HEK293 (cell line): Measurements from ENCODE around the gene RPS27.

ENCODE experiments used
- GLIS2 ChIP-seq: fragments of 450-650 bp; formaldehyde crosslinking; IDR thresholded peaks from 2 replicates; pipeline ENCODE4 v1.5.1; 2016; ENCODE audit warnings: missing biosample characterization, missing genetic modification characterization
- KLF9 ChIP-seq: fragments of 450-650 bp; formaldehyde crosslinking; IDR thresholded peaks from 2 replicates; pipeline ENCODE4 v1.5.1; 2016; ENCODE audit warnings: missing biosample characterization, missing genetic modification characterization, low read depth
- SETDB1 ChIP-seq: IDR thresholded peaks from one replicate; pipeline ENCODE4 v1.6.1; 2017; ENCODE audit warnings: mild to moderate bottlenecking, low read length, moderate library complexity, mixed read lengths; ENCODE audit not compliant: insufficient read length
- SP2 ChIP-seq: fragments of 450-650 bp; formaldehyde crosslinking; IDR thresholded peaks from 2 replicates; pipeline ENCODE4 v1.5.1; 2016; ENCODE audit warnings: missing biosample characterization, missing genetic modification characterization
- WT1 ChIP-seq: fragments of 450-650 bp; formaldehyde crosslinking; IDR thresholded peaks from 2 replicates; pipeline ENCODE4 v1.5.1; 2016; ENCODE audit warnings: missing biosample characterization, missing genetic modification characterization
- ZBTB20 ChIP-seq: fragments of 450-650 bp; formaldehyde crosslinking; IDR thresholded peaks from 2 replicates; pipeline ENCODE4 v1.5.1; 2016; ENCODE audit warnings: missing biosample characterization, missing genetic modification characterization
- ZBTB48 ChIP-seq: fragments of 450-650 bp; formaldehyde crosslinking; IDR thresholded peaks from 2 replicates; pipeline ENCODE4 v1.5.1; 2016; ENCODE audit warnings: missing biosample characterization, missing genetic modification characterization
- ZNF140 ChIP-seq: fragments of 450-650 bp; formaldehyde crosslinking; IDR thresholded peaks from 2 replicates; pipeline ENCODE4 v1.5.1; 2016; ENCODE audit warnings: missing biosample characterization, missing genetic modification characterization
- ZNF157 ChIP-seq: fragments of 450-650 bp; formaldehyde crosslinking; IDR thresholded peaks from 2 replicates; pipeline ENCODE4 v1.5.1; 2016; ENCODE audit warnings: missing biosample characterization, missing genetic modification characterization
- ZNF174 ChIP-seq: fragments of 450-650 bp; formaldehyde crosslinking; IDR thresholded peaks from 2 replicates; pipeline ENCODE4 v1.5.0; 2017; ENCODE audit warnings: missing biosample characterization, mild to moderate bottlenecking, missing genetic modification characterization
- ZNF175 ChIP-seq: fragments of 450-650 bp; formaldehyde crosslinking; IDR thresholded peaks from 2 replicates; pipeline ENCODE4 v1.5.1; 2016; ENCODE audit warnings: missing biosample characterization, missing genetic modification characterization
- ZNF221 ChIP-seq: fragments of 450-650 bp; formaldehyde crosslinking; IDR thresholded peaks from 2 replicates; pipeline ENCODE4 v1.5.1; 2017; ENCODE audit warnings: missing biosample characterization, missing genetic modification characterization, borderline replicate concordance
- ZNF266 ChIP-seq: fragments of 450-650 bp; formaldehyde crosslinking; IDR thresholded peaks from 2 replicates; pipeline ENCODE4 v1.5.1; 2016; ENCODE audit warnings: missing biosample characterization, missing genetic modification characterization, low read depth
- ZNF324 ChIP-seq: fragments of 450-650 bp; formaldehyde crosslinking; IDR thresholded peaks from 2 replicates; pipeline ENCODE4 v1.5.1; 2016; ENCODE audit warnings: missing biosample characterization, missing genetic modification characterization
- ZNF366 ChIP-seq: fragments of 450-650 bp; formaldehyde crosslinking; conservative IDR thresholded peaks from 2 replicates; pipeline ENCODE4 v1.5.1; 2016; ENCODE audit warnings: missing biosample characterization, missing genetic modification characterization
- ZNF394 ChIP-seq: fragments of 450-650 bp; formaldehyde crosslinking; IDR thresholded peaks from 2 replicates; pipeline ENCODE4 v1.5.1; 2016; ENCODE audit warnings: missing biosample characterization, missing genetic modification characterization, mild to moderate bottlenecking, moderate library complexity, borderline replicate concordance
- ZNF404 ChIP-seq: fragments of 450-650 bp; formaldehyde crosslinking; IDR thresholded peaks from 2 replicates; pipeline ENCODE4 v1.5.1; 2017; ENCODE audit warnings: missing biosample characterization, missing genetic modification characterization
- ZNF501 ChIP-seq: fragments of 450-650 bp; formaldehyde crosslinking; IDR thresholded peaks from 2 replicates; pipeline ENCODE4 v1.5.1; 2016; ENCODE audit warnings: missing biosample characterization, missing genetic modification characterization
- ZNF558 ChIP-seq: fragments of 450-650 bp; formaldehyde crosslinking; IDR thresholded peaks from 2 replicates; pipeline ENCODE4 v1.5.1; 2016; ENCODE audit warnings: missing biosample characterization, missing genetic modification characterization
- ZNF585B ChIP-seq: fragments of 450-650 bp; formaldehyde crosslinking; IDR thresholded peaks from 2 replicates; pipeline ENCODE4 v1.5.1; 2016; ENCODE audit warnings: missing biosample characterization, missing genetic modification characterization
- ZNF600 ChIP-seq: fragments of 450-650 bp; formaldehyde crosslinking; IDR thresholded peaks from 2 replicates; pipeline ENCODE4 v1.5.1; 2016; ENCODE audit warnings: missing biosample characterization, missing genetic modification characterization
- ZNF629 ChIP-seq: fragments of 450-650 bp; formaldehyde crosslinking; IDR thresholded peaks from 2 replicates; pipeline ENCODE4 v1.5.1; 2017; ENCODE audit warnings: missing biosample characterization, missing genetic modification characterization
- ZNF645 ChIP-seq: fragments of 450-650 bp; formaldehyde crosslinking; IDR thresholded peaks from 2 replicates; pipeline ENCODE4; 2016; ENCODE audit warnings: missing biosample characterization, missing genetic modification characterization
- ZNF701 ChIP-seq: fragments of 450-650 bp; formaldehyde crosslinking; IDR thresholded peaks from 2 replicates; pipeline ENCODE4 v1.5.1; 2016; ENCODE audit warnings: missing biosample characterization, missing genetic modification characterization
- ZNF837 ChIP-seq: fragments of 450-650 bp; formaldehyde crosslinking; IDR thresholded peaks from 2 replicates; pipeline ENCODE4 v1.5.1; 2016; ENCODE audit warnings: missing biosample characterization, missing genetic modification characterization
- TF ChIP-seq, protein P1 (sequence below): fragments of 450-650 bp; formaldehyde crosslinking; IDR thresholded peaks from 2 replicates; pipeline ENCODE4 v1.5.1; 2016; ENCODE audit warnings: missing biosample characterization, missing genetic modification characterization
- TF ChIP-seq, protein P2 (sequence below): fragments of 450-650 bp; formaldehyde crosslinking; IDR thresholded peaks from 2 replicates; pipeline ENCODE4 v1.5.1; 2016; ENCODE audit warnings: missing biosample characterization, missing genetic modification characterization
- TF ChIP-seq, protein P3 (sequence below): fragments of 450-650 bp; formaldehyde crosslinking; IDR thresholded peaks from 2 replicates; pipeline ENCODE4 v1.5.1; 2016; ENCODE audit warnings: missing biosample characterization, missing genetic modification characterization
- TF ChIP-seq, protein P4 (sequence below): fragments of 450-650 bp; formaldehyde crosslinking; IDR thresholded peaks from 2 replicates; pipeline ENCODE4 v1.5.1; 2016; ENCODE audit warnings: missing biosample characterization, missing genetic modification characterization
- TF ChIP-seq, protein P5 (sequence below): fragments of 450-650 bp; formaldehyde crosslinking; IDR thresholded peaks from 2 replicates; pipeline ENCODE4 v1.5.1; 2016; ENCODE audit warnings: missing biosample characterization, missing genetic modification characterization, low read depth

The RPS27 gene

DNA sequence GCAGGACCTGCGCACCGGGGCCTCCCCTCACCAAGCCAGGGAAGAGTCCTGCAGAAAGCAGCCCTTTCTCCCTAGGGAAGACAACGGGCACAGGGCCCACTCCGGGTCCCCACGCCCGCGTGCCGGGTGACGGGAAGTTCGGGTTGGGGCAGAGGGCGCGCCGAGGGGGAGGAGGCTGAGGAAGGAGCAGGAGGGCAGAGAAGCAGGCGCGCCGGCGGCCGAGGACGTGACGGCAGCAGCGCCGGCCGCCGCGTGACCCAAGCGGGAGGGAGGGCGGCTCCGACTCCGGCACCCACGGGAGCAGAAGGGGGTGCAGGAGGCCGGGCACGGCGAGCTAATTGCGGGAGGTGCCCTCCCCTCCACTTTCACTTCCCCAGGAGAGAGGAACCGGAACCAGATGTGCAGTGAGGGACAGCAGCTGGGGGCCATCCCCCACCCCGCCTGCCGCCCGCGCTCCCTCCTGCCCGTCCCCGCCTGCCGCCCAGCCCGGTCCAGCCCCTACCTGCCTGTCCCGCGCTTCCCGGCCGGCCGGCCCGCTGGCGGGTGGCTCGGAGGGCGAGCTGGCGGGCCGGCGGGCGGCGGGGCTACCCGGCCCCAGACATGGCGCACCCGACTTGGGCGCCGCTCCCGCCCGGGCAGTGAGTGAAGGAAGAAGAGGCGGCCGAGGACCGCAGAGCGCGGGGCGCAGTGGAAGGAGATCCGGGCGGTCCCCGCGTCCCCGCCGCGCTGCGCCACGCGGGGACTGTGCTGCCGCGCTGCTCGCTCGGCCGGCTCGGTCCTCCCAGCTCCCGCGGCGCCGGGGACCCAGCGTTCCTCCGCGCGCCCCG is 44.6 kb upstream of the RPS27 start (continued):
- no peak for TF ChIP-seq ZNF404 (tag by site-specific recombination)
- no peak for TF ChIP-seq ZNF585B (tag by site-specific recombination)
- no peak for TF ChIP-seq ZNF157 (tag by site-specific recombination)
- peak; percentile 98 for TF ChIP-seq GLIS2 (tag by site-specific recombination)
- TF ChIP-seq ZNF600 (tag by site-specific recombination): peak; percentile 85
- peak; percentile 53; the same call in 1 of the 2 replicates for TF ChIP-seq ZBTB20 (tag by site-specific recombination)
- TF ChIP-seq SETDB1: no peak
- no peak for TF ChIP-seq ZNF221
- TF ChIP-seq, protein P1, sequence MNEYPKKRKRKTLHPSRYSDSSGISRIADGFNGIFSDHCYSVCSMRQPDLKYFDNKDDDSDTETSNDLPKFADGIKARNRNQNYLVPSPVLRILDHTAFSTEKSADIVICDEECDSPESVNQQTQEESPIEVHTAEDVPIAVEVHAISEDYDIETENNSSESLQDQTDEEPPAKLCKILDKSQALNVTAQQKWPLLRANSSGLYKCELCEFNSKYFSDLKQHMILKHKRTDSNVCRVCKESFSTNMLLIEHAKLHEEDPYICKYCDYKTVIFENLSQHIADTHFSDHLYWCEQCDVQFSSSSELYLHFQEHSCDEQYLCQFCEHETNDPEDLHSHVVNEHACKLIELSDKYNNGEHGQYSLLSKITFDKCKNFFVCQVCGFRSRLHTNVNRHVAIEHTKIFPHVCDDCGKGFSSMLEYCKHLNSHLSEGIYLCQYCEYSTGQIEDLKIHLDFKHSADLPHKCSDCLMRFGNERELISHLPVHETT (tag by site-specific recombination): no peak
- TF ChIP-seq, protein P2, sequence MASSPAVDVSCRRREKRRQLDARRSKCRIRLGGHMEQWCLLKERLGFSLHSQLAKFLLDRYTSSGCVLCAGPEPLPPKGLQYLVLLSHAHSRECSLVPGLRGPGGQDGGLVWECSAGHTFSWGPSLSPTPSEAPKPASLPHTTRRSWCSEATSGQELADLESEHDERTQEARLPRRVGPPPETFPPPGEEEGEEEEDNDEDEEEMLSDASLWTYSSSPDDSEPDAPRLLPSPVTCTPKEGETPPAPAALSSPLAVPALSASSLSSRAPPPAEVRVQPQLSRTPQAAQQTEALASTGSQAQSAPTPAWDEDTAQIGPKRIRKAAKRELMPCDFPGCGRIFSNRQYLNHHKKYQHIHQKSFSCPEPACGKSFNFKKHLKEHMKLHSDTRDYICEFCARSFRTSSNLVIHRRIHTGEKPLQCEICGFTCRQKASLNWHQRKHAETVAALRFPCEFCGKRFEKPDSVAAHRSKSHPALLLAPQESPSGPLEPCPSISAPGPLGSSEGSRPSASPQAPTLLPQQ (tag by site-specific recombination): peak; percentile 66; the same call in 1 of the 2 replicates
- TF ChIP-seq ZNF558 (tag by site-specific recombination): no peak
- TF ChIP-seq, protein P3, sequence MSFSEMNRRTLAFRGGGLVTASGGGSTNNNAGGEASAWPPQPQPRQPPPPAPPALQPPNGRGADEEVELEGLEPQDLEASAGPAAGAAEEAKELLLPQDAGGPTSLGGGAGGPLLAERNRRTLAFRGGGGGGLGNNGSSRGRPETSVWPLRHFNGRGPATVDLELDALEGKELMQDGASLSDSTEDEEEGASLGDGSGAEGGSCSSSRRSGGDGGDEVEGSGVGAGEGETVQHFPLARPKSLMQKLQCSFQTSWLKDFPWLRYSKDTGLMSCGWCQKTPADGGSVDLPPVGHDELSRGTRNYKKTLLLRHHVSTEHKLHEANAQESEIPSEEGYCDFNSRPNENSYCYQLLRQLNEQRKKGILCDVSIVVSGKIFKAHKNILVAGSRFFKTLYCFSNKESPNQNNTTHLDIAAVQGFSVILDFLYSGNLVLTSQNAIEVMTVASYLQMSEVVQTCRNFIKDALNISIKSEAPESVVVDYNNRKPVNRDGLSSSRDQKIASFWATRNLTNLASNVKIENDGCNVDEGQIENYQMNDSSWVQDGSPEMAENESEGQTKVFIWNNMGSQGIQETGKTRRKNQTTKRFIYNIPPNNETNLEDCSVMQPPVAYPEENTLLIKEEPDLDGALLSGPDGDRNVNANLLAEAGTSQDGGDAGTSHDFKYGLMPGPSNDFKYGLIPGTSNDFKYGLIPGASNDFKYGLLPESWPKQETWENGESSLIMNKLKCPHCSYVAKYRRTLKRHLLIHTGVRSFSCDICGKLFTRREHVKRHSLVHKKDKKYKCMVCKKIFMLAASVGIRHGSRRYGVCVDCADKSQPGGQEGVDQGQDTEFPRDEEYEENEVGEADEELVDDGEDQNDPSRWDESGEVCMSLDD (tag by site-specific recombination): peak; percentile 81
- no peak for TF ChIP-seq ZNF175
- TF ChIP-seq ZNF140 (tag by site-specific recombination): no peak
- no peak for TF ChIP-seq ZNF701 (tag by site-specific recombination)
- TF ChIP-seq ZNF266 (tag by site-specific recombination): no peak
- 0 out of 2 replicates have a peak, but pooled peaks have one; percentile 70 for TF ChIP-seq ZNF501 (tag by site-specific recombination)
- TF ChIP-seq ZNF645 (tag by site-specific recombination): no peak; the same call in 1 of the 2 replicates
- TF ChIP-seq, protein P4, sequence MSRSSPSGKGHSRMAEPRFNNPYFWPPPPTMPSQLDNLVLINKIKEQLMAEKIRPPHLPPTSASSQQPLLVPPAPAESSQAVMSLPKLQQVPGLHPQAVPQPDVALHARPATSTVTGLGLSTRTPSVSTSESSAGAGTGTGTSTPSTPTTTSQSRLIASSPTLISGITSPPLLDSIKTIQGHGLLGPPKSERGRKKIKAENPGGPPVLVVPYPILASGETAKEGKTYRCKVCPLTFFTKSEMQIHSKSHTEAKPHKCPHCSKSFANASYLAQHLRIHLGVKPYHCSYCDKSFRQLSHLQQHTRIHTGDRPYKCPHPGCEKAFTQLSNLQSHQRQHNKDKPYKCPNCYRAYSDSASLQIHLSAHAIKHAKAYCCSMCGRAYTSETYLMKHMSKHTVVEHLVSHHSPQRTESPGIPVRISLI (tag by site-specific recombination): no peak
- no peak for TF ChIP-seq ZNF837
- TF ChIP-seq ZNF366 (tag by site-specific recombination): 0 out of 2 replicates have a peak, but pooled peaks have one; percentile 15
- peak; percentile 55 for TF ChIP-seq KLF9 (tag by site-specific recombination)
- peak; percentile 82 for TF ChIP-seq SP2 (tag by site-specific recombination)
- TF ChIP-seq WT1: peak; percentile 61; the same call in 1 of the 2 replicates
- TF ChIP-seq, protein P5, sequence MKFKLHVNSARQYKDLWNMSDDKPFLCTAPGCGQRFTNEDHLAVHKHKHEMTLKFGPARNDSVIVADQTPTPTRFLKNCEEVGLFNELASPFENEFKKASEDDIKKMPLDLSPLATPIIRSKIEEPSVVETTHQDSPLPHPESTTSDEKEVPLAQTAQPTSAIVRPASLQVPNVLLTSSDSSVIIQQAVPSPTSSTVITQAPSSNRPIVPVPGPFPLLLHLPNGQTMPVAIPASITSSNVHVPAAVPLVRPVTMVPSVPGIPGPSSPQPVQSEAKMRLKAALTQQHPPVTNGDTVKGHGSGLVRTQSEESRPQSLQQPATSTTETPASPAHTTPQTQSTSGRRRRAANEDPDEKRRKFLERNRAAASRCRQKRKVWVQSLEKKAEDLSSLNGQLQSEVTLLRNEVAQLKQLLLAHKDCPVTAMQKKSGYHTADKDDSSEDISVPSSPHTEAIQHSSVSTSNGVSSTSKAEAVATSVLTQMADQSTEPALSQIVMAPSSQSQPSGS (tag by site-specific recombination): no peak
- peak; percentile 62; the same call in 1 of the 2 replicates for TF ChIP-seq ZNF629 (tag by site-specific recombination)
- peak; percentile 52; the same call in 1 of the 2 replicates for TF ChIP-seq ZBTB48
- peak; percentile 43; the same call in 1 of the 2 replicates for TF ChIP-seq ZNF394
- peak; percentile 42; the same call in 1 of the 2 replicates for TF ChIP-seq ZNF324 (tag by site-specific recombination)
- no peak for TF ChIP-seq ZNF174 (tag by site-specific recombination)
